PC-3 (cell line): ENCODE measurements around the gene DDX39A. TPM values are rescaled to one million over a fixed set of nuclear protein-coding genes. Genes with fewer than 3 reads are reported as not detected.

Source experiments
- ATAC-seq: fragments of 200-7000 bp; cut with Tn5 transposase; 2 replicates; pipeline ENCODE4 v1.9.1; 2020; ENCODE audit warnings: mild to moderate bottlenecking, moderate library complexity
- BruUV-seq: library from RNA; stranded (reverse); fragments of 400-500 nt; replicated peaks from 2 replicates; lab custom pipeline; 2021; lab: Mats Ljungman, UMichigan
- CTCF ChIA-PET: fragments of 300-600 bp; sonication (Branson Sonifier 250); formaldehyde crosslinking; loops from one replicate; lab custom pipeline; 2022; ENCODE audit warnings: antibody characterized with exemption; lab: Charles Lee
- POLR2A ChIA-PET: fragments of 300-600 bp; sonication (Branson Sonifier 250); formaldehyde crosslinking; loops from one replicate; lab custom pipeline; 2022; ENCODE audit warnings: antibody characterized with exemption; ENCODE audit not compliant: unreplicated experiment; lab: Charles Lee
- DNase-seq: peaks from one replicate; pipeline ENCODE4 v3.0.0-alpha.2; 2015
- H2AFZ ChIP-seq: fragments of 300-600 bp; sonication (generic); 2 replicates; pipeline ENCODE4 v1.6.0; 2016; ENCODE audit warnings: antibody characterized with exemption, low read length
- H3F3A ChIP-seq: fragments of 300-600 bp; sonication (generic); one replicate; pipeline ENCODE4 v1.6.0; 2017; ENCODE audit warnings: antibody characterized with exemption, low read length, control low read depth, mild to moderate bottlenecking; ENCODE audit not compliant: unreplicated experiment
- H3K27ac ChIP-seq: fragments of 300-600 bp; sonication (generic); 2 replicates; pipeline ENCODE4 v1.5.1; 2016; ENCODE audit warnings: mild to moderate bottlenecking, low read length
- H3K27me3 ChIP-seq: fragments of 300-600 bp; sonication (generic); 2 replicates; pipeline ENCODE4 v1.6.1; 2016; ENCODE audit warnings: low read length, mixed read lengths
- H3K36me3 ChIP-seq: fragments of 300-600 bp; sonication (generic); 2 replicates; pipeline ENCODE4 v1.6.1; 2016; ENCODE audit warnings: low read depth, mixed run types, low read length, mixed read lengths
- H3K4me1 ChIP-seq: fragments of 300-600 bp; sonication (generic); 2 replicates; pipeline ENCODE4 v1.5.1; 2016; ENCODE audit warnings: low read length; ENCODE audit not compliant: insufficient read depth
- H3K4me2 ChIP-seq: fragments of 300-600 bp; sonication (generic); 2 replicates; pipeline ENCODE4 v1.6.0; 2016; ENCODE audit warnings: low read length
- H3K4me3 ChIP-seq: fragments of 300-600 bp; sonication (generic); 2 replicates; pipeline ENCODE4 v1.5.1; 2016; ENCODE audit warnings: mild to moderate bottlenecking, low read length, mixed read lengths
- H3K79me2 ChIP-seq: fragments of 300-600 bp; sonication (generic); 2 replicates; pipeline ENCODE4 v1.6.1; 2017; ENCODE audit warnings: low read length, mixed read lengths
- H3K9ac ChIP-seq: fragments of 300-600 bp; sonication (generic); 2 replicates; pipeline ENCODE4 v1.6.0; 2016; ENCODE audit warnings: mild to moderate bottlenecking, low read length
- H3K9me2 ChIP-seq: fragments of 300-600 bp; sonication (generic); replicated peaks from 2 replicates; pipeline ENCODE4 v1.6.1; 2016; ENCODE audit warnings: mixed run types, low read length, mixed read lengths
- H3K9me3 ChIP-seq: fragments of 300-600 bp; sonication (generic); 2 replicates; pipeline ENCODE4 v1.6.1; 2016; ENCODE audit warnings: low read length, mixed read lengths
- H4K20me1 ChIP-seq: fragments of 300-600 bp; sonication (generic); 2 replicates; pipeline ENCODE4 v1.6.1; 2016; ENCODE audit warnings: low read length, mixed read lengths
- CTCF ChIP-seq: fragments of 300-600 bp; sonication (generic); conservative IDR thresholded peaks from 2 replicates; pipeline ENCODE4 v1.5.1; 2017; ENCODE audit warnings: antibody characterized with exemption, low read depth, mild to moderate bottlenecking, low read length
- EZH2 ChIP-seq: fragments of 300-600 bp; sonication (generic); IDR thresholded peaks from one replicate; pipeline ENCODE4 v1.6.1; 2017; ENCODE audit warnings: antibody characterized with exemption, mild to moderate bottlenecking, low read length; ENCODE audit not compliant: unreplicated experiment
- EZH2phosphoT487 ChIP-seq: fragments of 300-600 bp; sonication (generic); IDR thresholded peaks from 2 replicates; pipeline ENCODE4 v1.6.1; 2018; ENCODE audit warnings: mild to moderate bottlenecking, antibody characterized with exemption, low read length, borderline replicate concordance
- intact Hi-C: fragments of 100-400 bp; cut with micrococcal nuclease; formaldehyde crosslinking; loops from 2 replicates; pipeline ENCODE4 v1.9.0; 2023
- total RNA-seq: library from RNA; depleted of rRNA; stranded (reverse); fragments of >200 nt; gene quantifications from 2 replicates; pipeline ENCODE4 v1.2.3, GENCODE V29; 2014

DDX39A gene
- total RNA-seq, 1 experiment from 2014 or later: 311 TPM

GRCh38 chr19:14411161-14411937 is 7.8 kb downstream of the DDX39A start:
- intact Hi-C loops: no loop called here
- Histone ChIP-seq H3K4me1 (peaks cover 5% of the 10 kb centered on the region), H3K27me3 (no peaks in the 10 kb centered on the region), H3K4me3 (no peak overlapping the region), H3K9me3 (no peaks in the 10 kb centered on the region), H3K27ac (no peak overlapping the region), H2AFZ (no peak overlapping the region), H3K79me2 (peaks cover 55% of the 10 kb centered on the region), H3K9ac (no peak overlapping the region), H3K4me2 (no peak overlapping the region), H3K9me2 (no peaks in the 10 kb centered on the region), H3F3A (peaks cover 17% of the 10 kb centered on the region), H3K36me3 (peaks cover 89% of the 10 kb centered on the region), H4K20me1 (peaks cover 58% of the 10 kb centered on the region)
- TF ChIP-seq EZH2 (no peak), CTCF (no peak), EZH2phosphoT487 (no peak)
- ATAC-seq (no peak), DNase-seq (no peak)
- no TSS peak for BruUV-seq
- CTCF ChIA-PET: no interaction called here
- POLR2A ChIA-PET: no interaction called here

GRCh38 chr19:14410091-14411051 is 8.8 kb downstream of the DDX39A start:
- CTCF ChIA-PET: interaction anchor here (0.6 kb wide), 1 partner anchor 31 kb away, joined by 8 read pairs; no protein-coding TSS in a partner anchor
- Histone ChIP-seq H3K4me2 (no peak overlapping the region), H4K20me1 (peaks cover 48% of the 10 kb centered on the region), H3K79me2 (peaks cover 45% of the 10 kb centered on the region), H3K36me3 (peaks cover 88% of the 10 kb centered on the region), H3K27ac (no peak overlapping the region), H3F3A (peaks cover 22% of the 10 kb centered on the region), H2AFZ (no peak overlapping the region), H3K9me3 (no peaks in the 10 kb centered on the region), H3K9me2 (no peaks in the 10 kb centered on the region), H3K4me1 (no peaks in the 10 kb centered on the region), H3K9ac (no peak overlapping the region), H3K4me3 (no peak overlapping the region), H3K27me3 (no peaks in the 10 kb centered on the region)
- intact Hi-C loops: no loop called here
- BruUV-seq: no TSS peak
- no peak for DNase-seq
- no peak for ATAC-seq
- POLR2A ChIA-PET: no interaction called here
- TF ChIP-seq CTCF (no peak), EZH2phosphoT487 (no peak), EZH2 (no peak)
